KMS-11 (cell line): ENCODE data around the gene PMP22.

ENCODE experiments used
- H2AFZ ChIP-seq: fragments of 200-600 bp; sonication (generic); 2 replicates; pipeline ENCODE4 v1.6.1; 2016; ENCODE audit warnings: antibody characterized with exemption, mixed run types, low read depth
- H3K27ac ChIP-seq: fragments of 200-600 bp; sonication (generic); 2 replicates; pipeline ENCODE4 v1.6.1; 2016; ENCODE audit warnings: mild to moderate bottlenecking, mixed run types
- H3K27me3 ChIP-seq: fragments of 200-600 bp; sonication (generic); 2 replicates; pipeline ENCODE4 v1.6.1; 2017; ENCODE audit warnings: mild to moderate bottlenecking, low read depth, mixed run types, moderate library complexity; ENCODE audit not compliant: insufficient read depth
- H3K36me3 ChIP-seq: fragments of 200-600 bp; sonication (generic); 2 replicates; pipeline ENCODE4 v1.6.1; 2017; ENCODE audit warnings: mild to moderate bottlenecking, mixed run types; ENCODE audit not compliant: insufficient read depth
- H3K4me1 ChIP-seq: fragments of 200-600 bp; sonication (generic); 2 replicates; pipeline ENCODE4 v1.6.1; 2016; ENCODE audit warnings: mild to moderate bottlenecking, low read depth, mixed run types; ENCODE audit not compliant: poor library complexity, severe bottlenecking
- H3K4me2 ChIP-seq: fragments of 200-600 bp; sonication (generic); 2 replicates; pipeline ENCODE4 v1.7.0; 2016; ENCODE audit warnings: mild to moderate bottlenecking, mixed run types
- H3K4me3 ChIP-seq: fragments of 200-600 bp; sonication (generic); IDR thresholded peaks from 2 replicates; pipeline ENCODE4 v1.6.1; 2017; ENCODE audit warnings: low read depth, low read length, mixed read lengths; ENCODE audit not compliant: insufficient read depth
- H3K79me2 ChIP-seq: fragments of 200-600 bp; sonication (generic); 2 replicates; pipeline ENCODE4 v1.6.1; 2016; ENCODE audit warnings: low read depth, mixed run types; ENCODE audit not compliant: insufficient read depth
- H3K9ac ChIP-seq: fragments of 200-600 bp; sonication (generic); 2 replicates; pipeline ENCODE4 v1.6.1; 2016; ENCODE audit warnings: mild to moderate bottlenecking, mixed run types
- H4K20me1 ChIP-seq: fragments of 200-600 bp; sonication (generic); 2 replicates; pipeline ENCODE4 v1.6.1; 2016; ENCODE audit warnings: mild to moderate bottlenecking, mixed run types; ENCODE audit not compliant: insufficient read depth
- TF ChIP-seq, protein P1 (sequence below): fragments of 200-600 bp; sonication (generic); conservative IDR thresholded peaks from 2 replicates; pipeline ENCODE4 v1.6.1; 2017; ENCODE audit warnings: low read depth, mild to moderate bottlenecking, antibody characterized with exemption, low read length, moderate library complexity, mixed read lengths

The PMP22 gene

DNA sequence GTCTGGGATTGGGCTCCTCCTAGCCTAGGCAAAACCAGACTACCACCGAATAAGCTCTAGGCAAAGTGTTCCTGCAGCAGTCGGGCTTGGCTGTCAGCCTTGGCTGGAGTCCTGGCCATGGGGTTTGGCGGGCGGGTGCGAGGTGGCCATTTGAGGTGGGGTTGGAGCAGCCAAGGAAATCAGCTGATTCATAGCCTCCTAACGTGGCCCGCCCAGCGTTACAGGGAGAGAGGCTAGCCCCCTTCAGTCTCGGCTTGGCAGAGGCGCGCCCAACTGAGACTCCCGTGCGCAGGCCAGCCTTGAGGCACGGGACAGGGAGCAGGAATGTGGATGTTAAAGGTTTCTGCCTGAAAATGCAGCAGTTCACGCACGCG lies 1.9 kb downstream of the PMP22 start:
- Histone ChIP-seq H3K27ac (no peak overlapping the region), H4K20me1 (no peaks in the 10 kb centered on the region), H3K4me3 (no peak overlapping the region), H3K4me1 (no peaks in the 10 kb centered on the region), H3K4me2 (no peak overlapping the region), H2AFZ (no peak overlapping the region), H3K9ac (no peak overlapping the region), H3K27me3 (no peaks in the 10 kb centered on the region), H3K36me3 (no peaks in the 10 kb centered on the region), H3K79me2 (no peaks in the 10 kb centered on the region)
- TF ChIP-seq, protein P1, sequence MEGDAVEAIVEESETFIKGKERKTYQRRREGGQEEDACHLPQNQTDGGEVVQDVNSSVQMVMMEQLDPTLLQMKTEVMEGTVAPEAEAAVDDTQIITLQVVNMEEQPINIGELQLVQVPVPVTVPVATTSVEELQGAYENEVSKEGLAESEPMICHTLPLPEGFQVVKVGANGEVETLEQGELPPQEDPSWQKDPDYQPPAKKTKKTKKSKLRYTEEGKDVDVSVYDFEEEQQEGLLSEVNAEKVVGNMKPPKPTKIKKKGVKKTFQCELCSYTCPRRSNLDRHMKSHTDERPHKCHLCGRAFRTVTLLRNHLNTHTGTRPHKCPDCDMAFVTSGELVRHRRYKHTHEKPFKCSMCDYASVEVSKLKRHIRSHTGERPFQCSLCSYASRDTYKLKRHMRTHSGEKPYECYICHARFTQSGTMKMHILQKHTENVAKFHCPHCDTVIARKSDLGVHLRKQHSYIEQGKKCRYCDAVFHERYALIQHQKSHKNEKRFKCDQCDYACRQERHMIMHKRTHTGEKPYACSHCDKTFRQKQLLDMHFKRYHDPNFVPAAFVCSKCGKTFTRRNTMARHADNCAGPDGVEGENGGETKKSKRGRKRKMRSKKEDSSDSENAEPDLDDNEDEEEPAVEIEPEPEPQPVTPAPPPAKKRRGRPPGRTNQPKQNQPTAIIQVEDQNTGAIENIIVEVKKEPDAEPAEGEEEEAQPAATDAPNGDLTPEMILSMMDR: no peak

DNA sequence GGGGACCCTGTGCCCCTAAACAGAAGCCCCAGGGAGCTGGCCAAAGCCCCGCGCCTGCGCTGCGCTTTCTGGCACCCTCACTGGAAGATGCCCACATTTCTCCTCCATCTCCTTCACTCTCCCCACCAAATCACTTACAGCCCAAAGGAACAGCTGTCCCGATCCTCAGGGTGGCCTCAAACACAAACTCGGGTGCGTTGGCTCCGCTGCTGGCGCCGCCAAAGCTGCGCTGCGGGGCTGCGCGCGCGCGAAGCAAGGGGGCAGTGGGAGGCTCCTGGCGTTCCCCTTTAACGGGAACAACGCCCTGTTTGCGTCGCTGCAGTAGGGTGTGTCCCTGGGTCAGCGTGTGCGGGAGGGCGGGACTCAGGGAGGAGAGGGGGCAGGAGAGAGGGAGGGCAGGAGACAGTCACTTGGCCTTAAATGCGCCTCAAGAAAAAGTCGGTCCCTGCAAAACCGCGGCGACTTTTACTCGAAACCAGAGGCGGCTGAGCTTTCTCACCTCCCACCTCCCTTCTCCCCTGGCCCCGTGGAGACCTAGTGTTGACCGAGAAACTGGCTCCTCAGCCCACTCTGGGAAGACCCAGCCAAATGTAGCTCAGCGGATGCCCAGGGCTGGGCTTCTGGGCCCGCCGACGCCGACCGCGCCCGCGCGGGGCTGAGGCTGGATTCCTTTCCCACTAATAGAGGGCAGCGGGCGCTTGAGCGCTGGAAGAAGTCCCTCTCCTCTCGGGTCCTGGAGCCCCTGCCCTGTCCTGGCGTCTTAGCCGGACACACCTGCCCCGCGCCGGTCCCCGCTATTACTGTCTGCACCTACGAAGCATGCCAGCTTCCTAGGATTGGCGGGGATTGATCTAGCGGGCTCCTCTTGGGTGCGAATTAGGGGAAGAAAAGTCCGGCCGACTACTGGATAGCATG lies 2.6 kb downstream of the PMP22 start:
- no peaks in the 10 kb centered on the region for H4K20me1 ChIP-seq
- no peak overlapping the region for H3K4me2 ChIP-seq
- no peak overlapping the region for H2AFZ ChIP-seq
- no peaks in the 10 kb centered on the region for H3K4me1 ChIP-seq
- H3K27me3 ChIP-seq: no peaks in the 10 kb centered on the region
- no peak overlapping the region for H3K27ac ChIP-seq
- TF ChIP-seq, protein P1: no peak
- H3K36me3 ChIP-seq: no peaks in the 10 kb centered on the region
- H3K79me2 ChIP-seq: no peaks in the 10 kb centered on the region
- no peak overlapping the region for H3K9ac ChIP-seq
- H3K4me3 ChIP-seq: no peak overlapping the region

DNA sequence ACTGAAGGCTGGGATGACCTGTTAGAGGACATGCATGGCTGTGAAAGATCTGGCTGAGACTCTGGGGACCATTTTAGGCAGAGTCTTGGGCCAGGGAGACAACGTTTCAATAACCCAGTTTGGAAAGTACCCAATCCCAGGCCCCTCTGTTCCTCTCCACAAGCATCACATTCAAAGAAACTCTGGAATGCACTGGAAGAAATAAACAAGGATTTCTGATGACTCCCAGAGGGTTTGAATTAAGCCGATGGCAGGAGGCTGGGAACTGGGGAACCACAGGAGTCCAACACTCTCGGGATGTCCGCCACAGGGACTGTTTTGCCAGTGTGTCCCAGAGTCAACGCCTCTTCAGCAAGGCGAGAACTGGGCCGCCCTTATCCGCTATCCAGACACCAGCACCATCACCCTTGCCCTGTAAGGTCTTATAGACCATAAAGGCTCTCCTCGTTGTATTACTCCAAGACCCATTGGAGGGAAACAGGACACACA lies 3.3 kb downstream of the PMP22 start:
- Histone ChIP-seq H3K36me3 (no peaks in the 10 kb centered on the region), H3K79me2 (no peaks in the 10 kb centered on the region), H3K4me2 (no peak overlapping the region), H3K9ac (no peak overlapping the region), H2AFZ (no peak overlapping the region), H3K4me1 (no peaks in the 10 kb centered on the region), H3K27me3 (no peaks in the 10 kb centered on the region), H3K27ac (no peak overlapping the region), H3K4me3 (no peak overlapping the region), H4K20me1 (no peaks in the 10 kb centered on the region)
- TF ChIP-seq, protein P1: no peak

DNA sequence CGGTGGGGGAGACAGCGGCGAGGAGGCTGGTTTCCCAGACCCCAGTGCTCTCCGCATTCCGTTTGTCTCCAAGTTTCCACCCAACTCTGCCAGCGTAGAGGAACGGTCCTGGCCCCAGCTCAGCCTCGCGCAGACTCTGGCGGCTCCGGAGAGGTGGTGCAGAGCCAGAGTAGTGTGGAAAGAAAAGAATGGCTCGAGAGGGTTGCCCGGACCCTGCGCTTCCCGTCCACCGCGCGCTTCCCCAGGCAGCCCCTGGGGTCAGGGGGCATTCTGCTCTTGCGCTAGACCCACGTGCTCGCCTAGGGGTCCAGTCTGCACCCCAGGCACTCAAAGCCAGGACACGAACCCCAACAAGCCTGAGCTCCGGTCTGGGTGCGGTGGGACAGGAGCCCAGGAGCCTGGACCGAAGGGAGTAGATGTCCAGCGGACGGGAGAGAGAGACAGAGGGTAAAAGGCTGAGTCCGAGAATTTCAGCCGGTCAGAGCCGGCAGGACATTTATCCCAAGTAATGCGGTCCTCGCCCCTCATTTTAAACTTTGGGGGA lies 3.8 kb downstream of the PMP22 start:
- H3K27ac ChIP-seq: no peak overlapping the region
- no peak overlapping the region for H3K9ac ChIP-seq
- H3K27me3 ChIP-seq: no peaks in the 10 kb centered on the region
- H3K4me3 ChIP-seq: no peak overlapping the region
- H3K4me1 ChIP-seq: no peaks in the 10 kb centered on the region
- no peaks in the 10 kb centered on the region for H4K20me1 ChIP-seq
- H3K4me2 ChIP-seq: no peak overlapping the region
- H3K36me3 ChIP-seq: no peaks in the 10 kb centered on the region
- H3K79me2 ChIP-seq: no peaks in the 10 kb centered on the region
- H2AFZ ChIP-seq: no peak overlapping the region; the same call in 1 of the 2 replicates
- TF ChIP-seq, protein P1: no peak
